HCT116 (cell line): ENCODE measurements around the gene TBCC. TPM values are rescaled to one million over a fixed set of nuclear protein-coding genes. Genes with fewer than 3 reads are reported as not detected.

Experiments used
- ATAC-seq: fragments of 200-7000 bp; cut with Tn5 transposase; 2 replicates; pipeline ENCODE4 v1.9.1; 2020; ENCODE audit warnings: mild to moderate bottlenecking, moderate library complexity
- BruUV-seq: library from RNA; stranded (reverse); fragments of 400-500 nt; replicated peaks from 2 replicates; lab custom pipeline; 2021; lab: Mats Ljungman, UMichigan
- CTCF ChIA-PET: fragments of 300-600 bp; sonication (Branson Sonifier 250); formaldehyde crosslinking; loops from one replicate; lab custom pipeline; 2021; ENCODE audit warnings: antibody characterized with exemption; lab: Charles Lee
- POLR2A ChIA-PET: fragments of 300-600, 350-600 bp; sonication (Branson Sonifier 250); formaldehyde crosslinking; loops from one replicate; lab custom pipeline; 2021; ENCODE audit warnings: antibody characterized with exemption; lab: Charles Lee
- RAD21 ChIA-PET, 2 experiments: fragments of 300-600 bp; sonication (Branson Sonifier 250); formaldehyde crosslinking; loops; one replicate each; lab custom pipeline; 2023; ENCODE audit warnings: low total read pairs in 2 of 2; ENCODE audit not compliant: uncharacterized antibody in 2 of 2, unreplicated experiment in 2 of 2, low non-redundant PET in 1 of 2; lab: Charles Lee
- DNase-seq: peaks from one replicate; pipeline ENCODE4 v3.0.0-alpha.2; 2010; ENCODE audit warnings: low read depth, low spot score
- H2AFZ ChIP-seq: fragments of 200-600 bp; shearing (Covaris generic), sonication (generic); 2 replicates; pipeline ENCODE4 v1.6.1; 2017; ENCODE audit warnings: low read depth, mixed run types, mixed read lengths, antibody characterized with exemption, low read length; ENCODE audit not compliant: poor library complexity, severe bottlenecking
- H3K27ac ChIP-seq: 2 replicates; pipeline ENCODE4 v1.5.1; 2012; ENCODE audit warnings: low read depth, low read length
- H3K27me3 ChIP-seq: fragments of 200-600 bp; sonication (generic); 2 replicates; pipeline ENCODE4 v1.6.1; 2016; ENCODE audit warnings: mixed run types, low read length, mixed read lengths; ENCODE audit not compliant: insufficient read depth
- H3K36me3 ChIP-seq, 2 experiments: fragments of 200-500 bp in 1 of 2; fragments of 200-600 bp in 1 of 2; sonication (Bioruptor generic) in 1 of 2; sonication (generic) in 1 of 2; 2 replicates each; pipeline versions ENCODE4 v1.5.1 to v1.6.1; 2014 to 2016; ENCODE audit warnings: low read length in 2 of 2, inconsistent platforms in 1 of 2, mixed read lengths in 1 of 2, mixed run types in 1 of 2; ENCODE audit not compliant: insufficient read depth in 2 of 2, control insufficient read depth in 1 of 2
- H3K4me1 ChIP-seq, 2 experiments: fragments of 200-600 bp in 1 of 2; sonication (generic) in 1 of 2; 2 replicates each; pipeline versions ENCODE4 v1.5.1 to v1.6.1; 2012 to 2017; ENCODE audit warnings: low read length in 2 of 2, inconsistent platforms in 1 of 2, mild to moderate bottlenecking in 1 of 2, mixed read lengths in 1 of 2, mixed run types in 1 of 2, moderate library complexity in 1 of 2; ENCODE audit not compliant: insufficient read depth in 2 of 2, control insufficient read depth in 1 of 2
- H3K4me2 ChIP-seq: fragments of 200-600 bp; sonication (generic); 2 replicates; pipeline ENCODE4 v1.6.1; 2017; ENCODE audit warnings: mixed run types, low read length, mixed read lengths
- H3K4me3 ChIP-seq, 2 experiments: fragments of 200-600 bp in 1 of 2; sonication (generic) in 1 of 2; replicated peaks in 1 of 2; 2 replicates each; pipeline ENCODE4 v1.5.1; 2011 to 2016; ENCODE audit warnings: low read length in 2 of 2, control low read depth in 1 of 2, low read depth in 1 of 2, mild to moderate bottlenecking in 1 of 2, mixed read lengths in 1 of 2, mixed run types in 1 of 2
- H3K79me2 ChIP-seq: fragments of 200-600 bp; sonication (generic); 2 replicates; pipeline ENCODE4 v1.6.1; 2017; ENCODE audit warnings: mild to moderate bottlenecking, mixed run types, low read length, moderate library complexity, mixed read lengths; ENCODE audit not compliant: insufficient read depth
- H3K9ac ChIP-seq: fragments of 200-600 bp; sonication (generic); 2 replicates; pipeline ENCODE4 v1.6.1; 2016; ENCODE audit warnings: low read length, mixed read lengths
- H3K9me2 ChIP-seq: fragments of 200-600 bp; sonication (generic), shearing (Covaris generic); 2 replicates; pipeline ENCODE4 v1.6.1; 2017; ENCODE audit warnings: mixed run types, mild to moderate bottlenecking, moderate library complexity; ENCODE audit not compliant: insufficient read depth
- H3K9me3 ChIP-seq, 2 experiments: fragments of 200-500 bp in 1 of 2; fragments of 200-600 bp in 1 of 2; sonication (Bioruptor generic) in 1 of 2; sonication (generic) in 1 of 2; 2 replicates each; pipeline ENCODE4 v1.6.1; 2014 to 2017; ENCODE audit warnings: low read length in 2 of 2, mixed read lengths in 2 of 2, inconsistent platforms in 1 of 2, low read depth in 1 of 2, mild to moderate bottlenecking in 1 of 2, mixed run types in 1 of 2, moderate library complexity in 1 of 2; ENCODE audit not compliant: control insufficient read depth in 1 of 2, insufficient read depth in 1 of 2
- H4K20me1 ChIP-seq: fragments of 200-600 bp; sonication (generic), shearing (Covaris generic); 2 replicates; pipeline ENCODE4 v1.6.1; 2017; ENCODE audit warnings: mixed run types, mild to moderate bottlenecking, moderate library complexity; ENCODE audit not compliant: insufficient read depth
- FOSL1 ChIP-seq: IDR thresholded peaks from 2 replicates; pipeline ENCODE4 v1.6.1; 2012; ENCODE audit warnings: low read depth
- JUND ChIP-seq: IDR thresholded peaks from 2 replicates; pipeline ENCODE4 v1.6.1; 2012
- POLR2AphosphoS5 ChIP-seq: IDR thresholded peaks from 2 replicates; pipeline ENCODE4 v1.6.1; 2011; ENCODE audit warnings: mild to moderate bottlenecking, low read depth, low read length, moderate library complexity
- SIN3A ChIP-seq: IDR thresholded peaks from 2 replicates; pipeline ENCODE4 v1.6.1; 2012; ENCODE audit warnings: low read depth
- intact Hi-C: fragments of 100-400 bp; cut with micrococcal nuclease; formaldehyde crosslinking; loops from 2 replicates; pipeline ENCODE4 v1.10.0; 2022
- total RNA-seq: library from RNA; stranded (reverse); gene quantifications from one replicate; pipeline ENCODE4 v1.2.1, GENCODE V29; 2021; ENCODE audit not compliant: unreplicated experiment
- TF ChIP-seq, protein P1 (sequence below): IDR thresholded peaks from 2 replicates; pipeline ENCODE4 v1.6.1; 2012
- TF ChIP-seq, protein P2 (sequence below), 3 experiments: fragments of 200-600 bp in 1 of 3; sonication (generic) in 1 of 3; IDR thresholded peaks in 2 of 3; conservative IDR thresholded peaks in 1 of 3; 2 replicates each; pipeline ENCODE4 v1.5.1; 2012 to 2017; ENCODE audit warnings: low read depth in 2 of 3, low read length in 2 of 3, antibody characterized with exemption in 1 of 3, borderline replicate concordance in 1 of 3, control low read depth in 1 of 3, mild to moderate bottlenecking in 1 of 3, mixed read lengths in 1 of 3, mixed run types in 1 of 3, moderate library complexity in 1 of 3; ENCODE audit not compliant: insufficient read depth in 1 of 3

Gene TBCC
- total RNA-seq, 1 experiment from 2014 or later: 17.1 TPM

DNA sequence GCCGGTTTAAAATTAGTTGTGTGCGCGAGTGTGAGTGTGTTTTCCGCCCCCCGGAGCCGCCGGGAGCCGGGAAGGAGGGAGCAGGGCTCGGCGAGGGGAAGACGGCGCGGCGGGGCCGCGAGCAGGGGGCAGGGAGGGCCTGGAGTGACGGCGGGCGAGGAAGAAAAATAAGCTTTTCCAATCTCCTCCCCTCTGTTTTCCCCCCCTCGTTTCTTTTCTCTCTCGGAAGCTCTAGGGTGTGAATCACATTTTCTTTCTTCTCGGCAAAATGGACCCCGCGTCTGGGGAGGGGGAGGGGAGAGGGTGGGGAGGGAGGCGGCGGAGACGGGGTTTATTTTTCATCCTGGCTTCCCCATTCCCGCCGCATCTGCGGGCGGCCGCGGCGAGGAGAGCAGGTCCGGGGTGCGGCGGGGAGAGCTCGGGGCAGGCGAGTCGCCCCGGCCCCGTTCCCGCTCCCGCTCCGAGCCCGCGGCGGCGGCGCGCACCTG lies 36.8 kb upstream of the TBCC start:
- peak overlapping the region; percentile 75 for H3K4me2 ChIP-seq
- no peaks in the 10 kb centered on the region for H3K27me3 ChIP-seq
- no peaks in the 10 kb centered on the region for H3K9me3 ChIP-seq
- no TSS peak for BruUV-seq
- peak; percentile 20; the same call in 1 of the 2 replicates for TF ChIP-seq SIN3A
- TF ChIP-seq, protein P1, sequence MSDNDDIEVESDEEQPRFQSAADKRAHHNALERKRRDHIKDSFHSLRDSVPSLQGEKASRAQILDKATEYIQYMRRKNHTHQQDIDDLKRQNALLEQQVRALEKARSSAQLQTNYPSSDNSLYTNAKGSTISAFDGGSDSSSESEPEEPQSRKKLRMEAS: no peak; the same call in 1 of the 2 replicates
- peak; percentile 24; the same call in 1 of the 2 replicates for TF ChIP-seq JUND
- peak; percentile 43; the same call in 1 of the 2 replicates for TF ChIP-seq FOSL1
- peak; percentile 81 for TF ChIP-seq POLR2AphosphoS5
- TF ChIP-seq, protein P2, sequence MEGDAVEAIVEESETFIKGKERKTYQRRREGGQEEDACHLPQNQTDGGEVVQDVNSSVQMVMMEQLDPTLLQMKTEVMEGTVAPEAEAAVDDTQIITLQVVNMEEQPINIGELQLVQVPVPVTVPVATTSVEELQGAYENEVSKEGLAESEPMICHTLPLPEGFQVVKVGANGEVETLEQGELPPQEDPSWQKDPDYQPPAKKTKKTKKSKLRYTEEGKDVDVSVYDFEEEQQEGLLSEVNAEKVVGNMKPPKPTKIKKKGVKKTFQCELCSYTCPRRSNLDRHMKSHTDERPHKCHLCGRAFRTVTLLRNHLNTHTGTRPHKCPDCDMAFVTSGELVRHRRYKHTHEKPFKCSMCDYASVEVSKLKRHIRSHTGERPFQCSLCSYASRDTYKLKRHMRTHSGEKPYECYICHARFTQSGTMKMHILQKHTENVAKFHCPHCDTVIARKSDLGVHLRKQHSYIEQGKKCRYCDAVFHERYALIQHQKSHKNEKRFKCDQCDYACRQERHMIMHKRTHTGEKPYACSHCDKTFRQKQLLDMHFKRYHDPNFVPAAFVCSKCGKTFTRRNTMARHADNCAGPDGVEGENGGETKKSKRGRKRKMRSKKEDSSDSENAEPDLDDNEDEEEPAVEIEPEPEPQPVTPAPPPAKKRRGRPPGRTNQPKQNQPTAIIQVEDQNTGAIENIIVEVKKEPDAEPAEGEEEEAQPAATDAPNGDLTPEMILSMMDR (IDR thresholded peaks at IDR 0.05 in 2 of 3, conservative IDR thresholded peaks at IDR 0.05 in 1 of 3; ENCODE audit: borderline replicate concordance in 1 of 3, insufficient read depth in 1 of 3, low read depth in 2 of 3, low read length in 2 of 3): no peak
- no peaks in the 10 kb centered on the region for H3K36me3 ChIP-seq
- peak overlapping the region; percentile 63 to 74 for H3K4me3 ChIP-seq
- intact Hi-C loops: no loop called here
- POLR2A ChIA-PET: interaction anchor here (0.6 to 4.0 kb wide), 9 partner anchors 11 to 862 kb away, joined by 3 to 22 read pairs (median 4); partner anchors contain the start of genes RPL7L1 and TBCC
- DNase-seq: peak; percentile 56
- RAD21 ChIA-PET: interaction anchor here in 1 of 2 experiments (0.7 to 1.2 kb wide), 2 partner anchors 30 to 219 kb away, joined by 3 to 6 read pairs; no protein-coding TSS in a partner anchor
- H2AFZ ChIP-seq: no peak overlapping the region
- H3K27ac ChIP-seq: peak overlapping the region; percentile 100
- no peaks in the 10 kb centered on the region for H4K20me1 ChIP-seq
- H3K4me1 ChIP-seq: peaks cover 21 to 49% of the 10 kb centered on the region in 2 experiments
- H3K79me2 ChIP-seq: peaks cover 42% of the 10 kb centered on the region
- H3K9me2 ChIP-seq: 0 out of 2 replicates have a peak, but pooled peaks cover 4% of the 10 kb centered on the region
- CTCF ChIA-PET: no interaction called here
- peak overlapping the region; percentile 95 for H3K9ac ChIP-seq
- peak; percentile 55 for ATAC-seq
